GM12878 (cell line): ENCODE measurements around the gene ITPKB. TPM values are rescaled to one million over a fixed set of nuclear protein-coding genes. Genes with fewer than 3 reads are reported as not detected.

Source experiments
- ATAC-seq: fragments of 200-7000 bp; cut with Tn5 transposase; 3 replicates; pipeline ENCODE4 v1.9.1; 2020; ENCODE audit warnings: mild to moderate bottlenecking, moderate library complexity
- BruUV-seq: library from RNA; stranded (reverse); fragments of 400-500 nt; replicated peaks from 2 replicates; lab custom pipeline; 2021; lab: Mats Ljungman, UMichigan
- CTCF ChIA-PET: fragments of 300-600 bp; sonication (Branson Sonifier 250); formaldehyde crosslinking; extraction: SDS; loops from one replicate; lab custom pipeline; 2021; ENCODE audit warnings: inconsistent platforms; lab: Yijun Ruan, JAX
- POLR2A ChIA-PET: fragments of 350-600 bp; formaldehyde crosslinking; extraction: SDS; loops from one replicate; lab custom pipeline; 2021; ENCODE audit warnings: inconsistent platforms; lab: Charles Lee
- RAD21 ChIA-PET: fragments of 300-600 bp; sonication (Branson Sonifier 250); formaldehyde crosslinking; loops from one replicate; lab custom pipeline; 2023; ENCODE audit warnings: antibody characterized with exemption; ENCODE audit not compliant: unreplicated experiment; lab: Charles Lee
- SMC1A ChIA-PET: fragments of 300-600 bp; sonication (Branson Sonifier 250); formaldehyde crosslinking; loops from one replicate; lab custom pipeline; 2023; ENCODE audit not compliant: unreplicated experiment, uncharacterized antibody; lab: Charles Lee
- DNase-seq: peaks from one replicate; pipeline ENCODE4 v3.0.0-alpha.2; 2011; ENCODE audit warnings: low read depth, low spot score
- FAIRE-seq: peaks from 3 replicates; lab custom pipeline; 2011; peaks lifted over from hg19 to GRCh38; lab: Jason Lieb, UNC
- H2AFZ ChIP-seq: 2 replicates; pipeline ENCODE4 v1.6.0; 2011; ENCODE audit warnings: low read depth, low read length, control low read depth; ENCODE audit not compliant: control insufficient read depth
- H3K27ac ChIP-seq: 2 replicates; pipeline ENCODE4 v1.5.1; 2011; ENCODE audit warnings: control low read depth; ENCODE audit not compliant: control insufficient read depth, insufficient read depth
- H3K27me3 ChIP-seq, 2 experiments: replicated peaks in 1 of 2; 2 replicates each; pipeline versions ENCODE4 v1.6.0 to v1.6.1; 2011; ENCODE audit warnings: low read length in 1 of 2; ENCODE audit not compliant: control insufficient read depth in 2 of 2, insufficient read depth in 2 of 2
- H3K36me3 ChIP-seq, 2 experiments: 2 replicates each; pipeline ENCODE4 v1.5.1; 2011; ENCODE audit warnings: low read length in 1 of 2; ENCODE audit not compliant: control insufficient read depth in 2 of 2, insufficient read depth in 2 of 2
- H3K4me1 ChIP-seq: 2 replicates; pipeline ENCODE4 v1.6.1; 2011; ENCODE audit warnings: mild to moderate bottlenecking, low read length, moderate library complexity, mixed read lengths; ENCODE audit not compliant: control insufficient read depth, insufficient read depth
- H3K4me2 ChIP-seq: 2 replicates; pipeline ENCODE4 v1.6.0; 2011; ENCODE audit warnings: control low read depth; ENCODE audit not compliant: control insufficient read depth, insufficient read depth
- H3K4me3 ChIP-seq: fragments of 200-600 bp; sonication (generic); 2 replicates; pipeline ENCODE4 v1.5.1; 2016
- H3K79me2 ChIP-seq: 2 replicates; pipeline ENCODE4 v1.6.0; 2011; ENCODE audit warnings: low read length; ENCODE audit not compliant: control insufficient read depth, insufficient read depth
- H3K9ac ChIP-seq: 2 replicates; pipeline ENCODE4 v1.8.0; 2011; ENCODE audit warnings: low read length, control low read depth, mixed read lengths; ENCODE audit not compliant: control insufficient read depth, insufficient read depth
- H3K9me3 ChIP-seq: replicated peaks from 3 replicates; pipeline ENCODE4 v1.5.1; 2011; ENCODE audit warnings: mild to moderate bottlenecking, low read length; ENCODE audit not compliant: control insufficient read depth, insufficient read depth
- H4K20me1 ChIP-seq: 2 replicates; pipeline ENCODE4 v1.6.0; 2011; ENCODE audit not compliant: control insufficient read depth, insufficient read depth
- CHD4 ChIP-seq: fragments of 200-600 bp; sonication (generic); IDR thresholded peaks from 2 replicates; pipeline ENCODE4 v1.6.1; 2016; ENCODE audit warnings: mild to moderate bottlenecking
- IKZF2 ChIP-seq, 2 experiments: fragments of 450-650 bp; IDR thresholded peaks; 2 replicates each; pipeline ENCODE4 v1.6.1; 2017; ENCODE audit warnings: mild to moderate bottlenecking in 2 of 2, moderate library complexity in 2 of 2
- KAT2A ChIP-seq: conservative IDR thresholded peaks from 2 replicates; pipeline ENCODE4 v1.6.1; 2011; ENCODE audit warnings: low read depth, low read length; ENCODE audit not compliant: control insufficient read depth
- LARP7 ChIP-seq: fragments of 450-650 bp; IDR thresholded peaks from 2 replicates; pipeline ENCODE4 v1.6.1; 2017; ENCODE audit warnings: mild to moderate bottlenecking
- NFYB ChIP-seq: IDR thresholded peaks from 2 replicates; pipeline ENCODE4 v1.6.1; 2011; ENCODE audit warnings: low read depth, mild to moderate bottlenecking, low read length, improper control_type of control experiment, moderate library complexity; ENCODE audit not compliant: insufficient read depth
- NRF1 ChIP-seq: conservative IDR thresholded peaks from 2 replicates; pipeline ENCODE4 v1.6.1; 2011; ENCODE audit warnings: mild to moderate bottlenecking, low read depth, low read length, improper control_type of control experiment
- PAX8 ChIP-seq: fragments of 450-650 bp; IDR thresholded peaks from 2 replicates; pipeline ENCODE4 v1.6.1; 2017; ENCODE audit warnings: mild to moderate bottlenecking, moderate library complexity
- POLR2AphosphoS5 ChIP-seq: IDR thresholded peaks from 2 replicates; pipeline ENCODE4 v1.6.1; 2011; ENCODE audit warnings: mild to moderate bottlenecking, low read length, inconsistent platforms
- SKIL ChIP-seq: fragments of 450-650 bp; IDR thresholded peaks from 2 replicates; pipeline ENCODE4 v1.6.1; 2017; ENCODE audit warnings: mild to moderate bottlenecking, low read depth, inconsistent platforms; ENCODE audit not compliant: poor library complexity, severe bottlenecking
- SMAD1 ChIP-seq: fragments of 450-650 bp; IDR thresholded peaks from 2 replicates; pipeline ENCODE4 v1.6.1; 2018; ENCODE audit warnings: mild to moderate bottlenecking, low read depth; ENCODE audit not compliant: partially characterized antibody
- SREBF1 ChIP-seq: IDR thresholded peaks from 2 replicates; pipeline ENCODE4 v1.6.1; 2012; ENCODE audit warnings: mild to moderate bottlenecking, low read length
- SUPT20H ChIP-seq: IDR thresholded peaks from 2 replicates; pipeline ENCODE4 v1.6.1; 2011; ENCODE audit warnings: low read depth, mild to moderate bottlenecking, low read length, moderate library complexity, borderline replicate concordance; ENCODE audit not compliant: control insufficient read depth
- TBL1XR1 ChIP-seq: IDR thresholded peaks from 2 replicates; pipeline ENCODE4 v1.6.1; 2012; ENCODE audit warnings: low read depth, low read length, improper control_type of control experiment
- TCF12 ChIP-seq: IDR thresholded peaks from 2 replicates; pipeline ENCODE4 v1.6.1; 2011; ENCODE audit warnings: low read depth, mild to moderate bottlenecking, low read length
- YBX1 ChIP-seq: fragments of 450-650 bp; IDR thresholded peaks from 2 replicates; pipeline ENCODE4 v1.6.1; 2016; ENCODE audit warnings: antibody characterized with exemption
- ZBTB11 ChIP-seq: fragments of 450-650 bp; formaldehyde crosslinking; IDR thresholded peaks from 2 replicates; pipeline ENCODE4 v1.5.0; 2022; ENCODE audit warnings: mild to moderate bottlenecking, missing genetic modification characterization
- ZNF274 ChIP-seq: IDR thresholded peaks from one replicate; pipeline ENCODE4 v1.8.0; 2011; ENCODE audit not compliant: insufficient read length, insufficient read depth
- WGBS: methylation state at CpG from one replicate; pipeline ENCODE4 v1.1.6; 2016; ENCODE audit warnings: low lambda C conversion rate; ENCODE audit not compliant: insufficient replicate concordance, insufficient coverage; ENCODE audit errors: missing lambda C conversion rate; 5-methylcytosine and 5-hydroxymethylcytosine counted together
- in situ Hi-C: fragments of 300-500 bp; cut with MboI; formaldehyde crosslinking; loops from 9 replicates; pipeline ENCODE4 v1.14.3; 2018; ENCODE audit warnings: mixed read lengths
- intact Hi-C: fragments of 100-400 bp; cut with micrococcal nuclease; formaldehyde crosslinking; loops from one replicate; pipeline ENCODE4 v1.14.2; 2022; ENCODE audit not compliant: unreplicated experiment
- polyA plus RNA-seq, 11 experiments: library from polyadenylated mRNA; depleted of rRNA in 4 of 11; unstranded in 6 of 11; stranded (reverse) in 5 of 11; fragments of >200 nt; fragmentation: Nextera tagmentation in 4 of 11; fragmentation: Illumina TruSeq in 1 of 11; extraction: Ambion mirVana in 4 of 11; extraction: Trizol in 1 of 11; gene quantifications; 1 replicate in 1 of 11; 2 replicates in 10 of 11; pipeline versions ENCODE4 v1.2.1 to v1.2.3, GENCODE V29; 2011 to 2016; ENCODE audit warnings: inconsistent platforms in 2 of 11, missing spikeins in 2 of 11, low read depth in 1 of 11
- total RNA-seq, 4 experiments: library from RNA; depleted of rRNA in 3 of 4; stranded (reverse); fragments of >200 nt in 3 of 4; fragmentation: Illumina TruSeq in 1 of 4; extraction: Trizol in 1 of 4; gene quantifications; 2 replicates each; pipeline versions ENCODE4 v1.2.1 to v1.2.3, GENCODE V29; 2013 to 2021

Gene ITPKB
- total and polyA plus RNA-seq, 10 of the 15 experiments (the other 5 are each of a cell fraction or from before 2014, with no cell fraction given) = 1.3 to 38.7 (median 12.9) TPM

DNA sequence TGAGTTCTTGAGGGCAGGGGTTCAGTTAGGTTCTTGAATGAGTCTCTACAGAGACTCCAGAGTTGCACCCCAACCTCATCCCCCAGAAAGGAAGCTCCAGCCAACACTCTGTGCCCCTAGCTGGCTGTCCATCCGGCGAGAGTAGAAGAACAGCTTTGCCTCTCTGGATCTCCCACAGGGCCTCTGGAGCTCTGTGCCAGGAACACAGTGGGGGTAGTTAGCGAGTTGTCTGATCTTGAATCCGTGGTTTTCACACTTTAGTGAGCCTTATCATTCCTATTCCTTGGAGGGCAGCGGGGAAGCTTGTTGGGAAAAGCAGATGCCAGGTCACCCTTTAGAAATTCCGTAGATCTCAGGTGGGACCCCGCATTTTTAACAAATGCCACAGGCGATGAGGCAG is 145.5 kb downstream of the ITPKB start:
- no peak overlapping the region for H2AFZ ChIP-seq
- FAIRE-seq = no peak
- in situ Hi-C loops = no loop called here

More for the DNA sequence above, 145.5 kb downstream of the ITPKB start:
- Histone ChIP-seq H3K36me3 (no peaks in the 10 kb centered on the region), H3K9me3 (no peaks in the 10 kb centered on the region), H3K9ac (no peak overlapping the region), H3K79me2 (no peaks in the 10 kb centered on the region), H3K4me2 (no peak overlapping the region), H3K4me3 (no peak overlapping the region), H3K27ac (no peak overlapping the region), H4K20me1 (no peaks in the 10 kb centered on the region), H3K27me3 (peaks cover 0 to 3% of the 10 kb centered on the region in 2 experiments; a peak in 1 of 4 replicates), H3K4me1 (no peaks in the 10 kb centered on the region)
- DNase-seq = no peak
- no TSS peak for BruUV-seq
- ChIA-PET RAD21 (no interaction called here), POLR2A (no interaction called here), CTCF (interaction anchor here (1.0 to 1.1 kb wide), 2 partner anchors 13 to 46 kb away, joined by 3 read pairs; no protein-coding TSS in a partner anchor), SMC1A (interaction anchor here (1.0 kb wide), 1 partner anchor 10 kb away, joined by 4 read pairs; no protein-coding TSS in a partner anchor)
- WGBS = 29% methylated on average over 8 of the region's 8 CpGs
- intact Hi-C loops = no loop called here
- ATAC-seq = no peak
- no peak for TF ChIP-seq CHD4
- TF ChIP-seq ZNF274 = no peak
- TF ChIP-seq POLR2AphosphoS5 = no peak
- no peak for TF ChIP-seq SUPT20H
- no peak for TF ChIP-seq YBX1
- TF ChIP-seq SREBF1 = no peak
- TF ChIP-seq SMAD1 = no peak
- no peak for TF ChIP-seq SKIL
- no peak for TF ChIP-seq TBL1XR1
- no peak for TF ChIP-seq KAT2A
- TF ChIP-seq TCF12 = no peak
- TF ChIP-seq IKZF2 (IDR thresholded peaks at IDR 0.05) = no peak
- no peak for TF ChIP-seq NFYB
- TF ChIP-seq NRF1 = no peak
- no peak for TF ChIP-seq ZBTB11
- TF ChIP-seq LARP7 = no peak
- no peak for TF ChIP-seq PAX8
